ENCODE data around the gene TTLL9.

Gene TTLL9

DNA sequence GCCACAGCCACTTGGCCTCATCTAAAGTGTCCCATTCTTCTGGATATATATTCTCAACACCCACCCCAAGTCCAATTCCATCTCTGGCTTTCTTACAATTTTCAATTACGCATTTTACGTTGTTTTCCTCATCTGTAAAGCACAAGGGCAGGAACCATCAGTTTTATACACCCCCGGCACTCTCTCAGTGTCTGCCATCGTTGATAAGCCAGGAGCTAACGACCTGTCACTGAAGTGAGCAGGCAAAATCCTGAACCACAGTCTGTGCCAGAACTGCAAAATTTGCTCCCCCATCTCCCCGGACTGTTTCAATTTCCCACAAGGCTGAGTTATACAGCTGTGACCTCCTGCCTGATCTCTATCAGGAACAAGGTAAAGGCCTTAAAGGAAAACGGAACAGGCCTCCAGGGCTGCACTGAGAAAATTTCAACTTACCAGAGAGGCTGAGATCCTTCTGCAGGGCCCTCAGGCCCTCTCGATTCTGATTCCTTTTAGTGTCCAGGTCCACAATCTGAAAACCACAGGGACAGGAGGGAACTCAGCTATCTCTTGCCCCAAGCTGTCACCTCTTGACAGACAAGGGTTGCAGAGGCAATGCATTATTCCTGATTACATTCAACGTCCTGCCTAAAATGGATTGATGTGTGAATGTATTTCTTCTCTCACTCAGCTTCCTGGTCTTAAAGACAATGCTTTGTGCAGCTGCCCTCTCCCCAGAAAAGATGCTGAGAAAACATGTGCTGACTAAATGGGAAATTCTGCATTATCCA lies 79.6 kb downstream of the TTLL9 start:
- TF ChIP-seq, protein P1, sequence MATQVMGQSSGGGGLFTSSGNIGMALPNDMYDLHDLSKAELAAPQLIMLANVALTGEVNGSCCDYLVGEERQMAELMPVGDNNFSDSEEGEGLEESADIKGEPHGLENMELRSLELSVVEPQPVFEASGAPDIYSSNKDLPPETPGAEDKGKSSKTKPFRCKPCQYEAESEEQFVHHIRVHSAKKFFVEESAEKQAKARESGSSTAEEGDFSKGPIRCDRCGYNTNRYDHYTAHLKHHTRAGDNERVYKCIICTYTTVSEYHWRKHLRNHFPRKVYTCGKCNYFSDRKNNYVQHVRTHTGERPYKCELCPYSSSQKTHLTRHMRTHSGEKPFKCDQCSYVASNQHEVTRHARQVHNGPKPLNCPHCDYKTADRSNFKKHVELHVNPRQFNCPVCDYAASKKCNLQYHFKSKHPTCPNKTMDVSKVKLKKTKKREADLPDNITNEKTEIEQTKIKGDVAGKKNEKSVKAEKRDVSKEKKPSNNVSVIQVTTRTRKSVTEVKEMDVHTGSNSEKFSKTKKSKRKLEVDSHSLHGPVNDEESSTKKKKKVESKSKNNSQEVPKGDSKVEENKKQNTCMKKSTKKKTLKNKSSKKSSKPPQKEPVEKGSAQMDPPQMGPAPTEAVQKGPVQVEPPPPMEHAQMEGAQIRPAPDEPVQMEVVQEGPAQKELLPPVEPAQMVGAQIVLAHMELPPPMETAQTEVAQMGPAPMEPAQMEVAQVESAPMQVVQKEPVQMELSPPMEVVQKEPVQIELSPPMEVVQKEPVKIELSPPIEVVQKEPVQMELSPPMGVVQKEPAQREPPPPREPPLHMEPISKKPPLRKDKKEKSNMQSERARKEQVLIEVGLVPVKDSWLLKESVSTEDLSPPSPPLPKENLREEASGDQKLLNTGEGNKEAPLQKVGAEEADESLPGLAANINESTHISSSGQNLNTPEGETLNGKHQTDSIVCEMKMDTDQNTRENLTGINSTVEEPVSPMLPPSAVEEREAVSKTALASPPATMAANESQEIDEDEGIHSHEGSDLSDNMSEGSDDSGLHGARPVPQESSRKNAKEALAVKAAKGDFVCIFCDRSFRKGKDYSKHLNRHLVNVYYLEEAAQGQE (IDR thresholded peaks at IDR 0.05; ENCODE audit: insufficient read depth in 1 of 2, low read depth in 2 of 2, low read length in 2 of 2): no peak
- TF ChIP-seq FOXP2 (optimal IDR thresholded peaks at IDR 0.05; ENCODE audit: borderline replicate concordance, extremely low read depth, extremely low read length, insufficient read depth): no peak

DNA sequence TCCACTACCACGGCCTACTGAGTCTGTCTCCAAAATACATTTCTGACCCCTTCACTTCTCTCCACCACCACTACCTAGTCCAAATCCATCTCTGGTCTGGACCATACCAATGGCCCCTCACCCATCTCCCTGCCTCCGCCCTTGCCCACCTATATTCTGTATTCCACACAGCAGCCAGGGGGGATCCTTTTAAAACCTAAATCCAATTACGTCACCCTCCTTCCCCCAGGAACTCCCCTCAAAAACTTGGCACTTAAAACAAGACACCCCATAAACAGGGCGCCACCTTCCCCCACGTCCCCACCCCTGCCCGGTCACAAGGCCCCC lies 80.7 kb downstream of the TTLL9 start:
- no peak for TF ChIP-seq FOXP2 (optimal IDR thresholded peaks at IDR 0.05; ENCODE audit: borderline replicate concordance, extremely low read depth, extremely low read length, insufficient read depth)
- TF ChIP-seq SIN3A (IDR thresholded peaks at IDR 0.05; ENCODE audit: borderline replicate concordance, insufficient read depth, low read length): no peak
- no peak for TF ChIP-seq TAF1 (IDR thresholded peaks at IDR 0.05; ENCODE audit: borderline replicate concordance, insufficient read depth, low read length)

DNA sequence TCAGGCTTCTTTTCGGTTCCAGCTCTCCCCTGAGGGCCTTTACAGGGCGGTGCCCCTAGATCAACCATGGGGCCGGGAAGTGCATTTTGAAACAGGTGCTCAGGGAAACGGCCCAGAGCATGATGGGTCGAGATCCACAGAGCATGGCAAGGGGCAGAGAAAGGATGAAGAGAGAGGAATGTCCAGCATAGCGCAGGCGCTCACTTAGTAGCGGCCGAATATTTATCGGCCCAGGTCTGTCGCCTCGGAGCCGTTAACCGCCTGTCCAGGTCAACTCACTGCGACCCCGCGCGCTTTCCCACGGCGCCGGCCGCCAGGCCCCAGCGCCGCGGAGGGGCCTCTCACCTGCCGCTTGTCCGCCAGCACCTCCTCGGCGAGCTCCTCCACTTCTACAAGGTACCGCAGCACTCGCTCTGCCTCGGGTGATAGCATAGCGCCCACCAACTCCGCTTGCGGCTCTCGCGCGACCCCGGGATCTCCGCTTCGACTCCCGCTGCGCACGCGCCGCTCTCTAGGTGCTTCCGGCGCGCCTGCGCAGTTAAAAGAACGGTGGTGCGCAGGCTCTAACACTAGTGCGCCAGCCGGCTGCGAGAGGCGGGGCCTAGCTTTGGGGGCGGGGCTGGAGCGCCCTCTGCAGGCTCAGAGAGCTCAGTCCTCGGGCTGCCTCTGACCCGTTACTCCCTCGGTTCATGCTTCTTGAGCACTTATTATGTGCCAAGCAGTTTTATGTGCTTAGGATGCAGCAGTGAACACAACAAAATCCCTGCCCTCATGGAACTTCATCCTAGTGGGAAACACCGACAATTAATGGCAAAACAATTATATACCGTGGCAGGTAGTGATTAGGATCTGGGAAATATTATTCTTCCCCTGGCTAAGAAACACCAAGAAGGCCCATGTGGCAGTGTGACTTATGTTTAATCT lies 81.4 kb downstream of the TTLL9 start, which contains the start of gene PDRG1:
Gene PDRG1 (minus strand): TSS at position 517 of the 924 bp plus-strand sequence. CDS start 85 bp downstream, at position 432.
- TF ChIP-seq, protein P1 (IDR thresholded peaks at IDR 0.05; ENCODE audit: insufficient read depth in 1 of 2, low read depth in 2 of 2, low read length in 2 of 2): no peak; a peak in 1 of 4 replicates
- TF ChIP-seq FOXP2 (optimal IDR thresholded peaks at IDR 0.05; ENCODE audit: borderline replicate concordance, extremely low read depth, extremely low read length, insufficient read depth) (peak; percentile 30), POLR2AphosphoS5 (IDR thresholded peaks at IDR 0.05; ENCODE audit: low read depth, low read length) (peak; percentile 92), SIN3A (IDR thresholded peaks at IDR 0.05; ENCODE audit: borderline replicate concordance, insufficient read depth, low read length) (peak; percentile 71; the same call in 1 of the 2 replicates), TAF1 (IDR thresholded peaks at IDR 0.05; ENCODE audit: borderline replicate concordance, insufficient read depth, low read length) (peak; percentile 61; the same call in 1 of the 2 replicates)

DNA sequence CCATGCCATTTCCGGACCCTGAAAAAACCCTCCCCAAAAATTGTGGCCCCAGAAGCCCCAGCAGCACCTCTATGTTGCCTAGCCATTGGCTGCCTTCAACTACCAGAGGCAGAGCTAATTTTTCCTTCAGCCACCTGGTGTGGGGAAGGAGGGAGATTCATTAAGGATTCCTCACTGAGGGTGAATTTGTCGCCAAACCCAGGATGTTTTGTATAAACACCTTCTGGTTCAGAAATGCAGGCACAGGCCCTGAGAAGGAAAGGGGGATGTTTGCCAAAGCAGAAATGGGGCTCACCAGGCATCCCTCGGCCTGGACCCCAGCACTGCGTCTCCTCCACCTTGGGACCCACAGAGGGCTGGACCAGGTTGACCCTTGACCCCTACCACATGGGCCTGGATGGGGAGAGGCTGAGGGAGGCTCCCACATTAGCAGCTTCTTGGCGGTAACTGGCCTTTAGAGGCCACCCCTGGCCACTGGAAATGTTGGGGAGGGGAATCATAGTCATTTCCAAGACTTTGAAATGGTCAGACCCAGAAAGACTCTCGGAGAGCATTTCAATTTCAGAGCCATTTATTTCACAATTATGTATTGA lies 83.2 kb downstream of the TTLL9 start:
- no peak for TF ChIP-seq SIN3A (IDR thresholded peaks at IDR 0.05; ENCODE audit: borderline replicate concordance, insufficient read depth, low read length)
- TF ChIP-seq, protein P1 (IDR thresholded peaks at IDR 0.05; ENCODE audit: insufficient read depth in 1 of 2, low read depth in 2 of 2, low read length in 2 of 2): no peak
- no peak for TF ChIP-seq FOXP2 (optimal IDR thresholded peaks at IDR 0.05; ENCODE audit: borderline replicate concordance, extremely low read depth, extremely low read length, insufficient read depth)
- TF ChIP-seq POLR2AphosphoS5 (IDR thresholded peaks at IDR 0.05; ENCODE audit: low read depth, low read length): no peak
- TF ChIP-seq TAF1 (IDR thresholded peaks at IDR 0.05; ENCODE audit: borderline replicate concordance, insufficient read depth, low read length): no peak

DNA sequence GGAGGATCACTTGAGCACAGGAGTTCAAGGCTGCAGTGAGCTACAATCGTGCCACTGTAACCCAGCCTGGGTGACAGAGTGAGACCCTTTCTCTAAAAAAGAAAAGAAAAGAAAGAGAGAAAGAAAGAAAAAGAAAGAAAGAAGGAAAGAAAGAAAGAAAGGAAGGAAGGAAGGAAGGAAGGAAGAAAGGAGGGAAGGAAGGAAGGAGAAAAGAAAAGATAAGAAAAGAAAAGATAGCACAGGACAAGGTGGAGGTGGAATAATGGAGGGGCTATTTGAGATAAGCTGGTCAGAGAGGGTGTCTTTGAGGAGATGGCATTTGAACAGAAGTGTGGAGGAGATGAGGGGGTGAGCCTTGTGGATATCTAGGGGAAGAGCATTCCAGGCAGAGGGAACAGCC lies 84.1 kb downstream of the TTLL9 start:
- TF ChIP-seq POLR2AphosphoS5 (IDR thresholded peaks at IDR 0.05; ENCODE audit: low read depth, low read length) (no peak), FOXP2 (optimal IDR thresholded peaks at IDR 0.05; ENCODE audit: borderline replicate concordance, extremely low read depth, extremely low read length, insufficient read depth) (no peak)
- TF ChIP-seq, protein P1 (IDR thresholded peaks at IDR 0.05; ENCODE audit: insufficient read depth in 1 of 2, low read depth in 2 of 2, low read length in 2 of 2): no peak

All from PFSK-1 (cell line).